ENCODE data around the gene CLTRN. TPM values are rescaled to one million over a fixed set of nuclear protein-coding genes. Genes with fewer than 3 reads are reported as not detected.

The CLTRN gene
- total RNA-seq, 4 donors from 2014 or later = 0.90 to 1.1 TPM; not detected in 2

DNA sequence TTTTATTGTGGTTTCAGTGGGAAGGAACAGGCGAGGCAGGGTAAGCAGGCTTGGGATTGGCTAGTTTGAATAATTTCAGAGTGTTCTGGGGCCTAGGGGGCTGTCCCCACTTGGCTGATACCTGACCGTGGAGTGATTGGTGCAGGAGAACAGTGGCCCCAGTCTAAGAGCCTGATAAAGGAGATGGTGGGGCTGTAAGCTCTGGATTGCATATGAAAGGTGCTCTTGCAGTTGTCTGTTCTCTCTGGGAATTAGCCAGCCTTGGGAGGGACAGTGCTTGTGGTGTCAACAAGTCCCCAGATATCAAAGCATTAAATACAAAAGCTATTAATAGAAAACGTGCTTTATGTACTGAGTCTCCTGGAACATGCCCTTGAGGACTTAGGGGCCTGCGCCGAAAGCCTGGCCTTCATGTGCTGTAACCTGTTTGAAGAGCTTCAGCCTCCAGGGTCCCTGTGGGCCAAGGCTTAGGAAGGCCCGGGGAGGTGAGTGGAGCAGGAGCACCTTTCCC, 30.4 kb upstream of the CLTRN start:
- H3K27me3 ChIP-seq = no peaks in the 10 kb centered on the region
- no peaks in the 10 kb centered on the region for H3K36me3 ChIP-seq
- no peak overlapping the region for H3K4me3 ChIP-seq
- H3K27ac ChIP-seq = no peak overlapping the region
- no peak for DNase-seq
- H3K9me3 ChIP-seq = no peaks in the 10 kb centered on the region
- no peaks in the 10 kb centered on the region for H3K4me1 ChIP-seq
- TF ChIP-seq POLR2A (IDR thresholded peaks at IDR 0.05) = no peak
- TF ChIP-seq, protein P1, sequence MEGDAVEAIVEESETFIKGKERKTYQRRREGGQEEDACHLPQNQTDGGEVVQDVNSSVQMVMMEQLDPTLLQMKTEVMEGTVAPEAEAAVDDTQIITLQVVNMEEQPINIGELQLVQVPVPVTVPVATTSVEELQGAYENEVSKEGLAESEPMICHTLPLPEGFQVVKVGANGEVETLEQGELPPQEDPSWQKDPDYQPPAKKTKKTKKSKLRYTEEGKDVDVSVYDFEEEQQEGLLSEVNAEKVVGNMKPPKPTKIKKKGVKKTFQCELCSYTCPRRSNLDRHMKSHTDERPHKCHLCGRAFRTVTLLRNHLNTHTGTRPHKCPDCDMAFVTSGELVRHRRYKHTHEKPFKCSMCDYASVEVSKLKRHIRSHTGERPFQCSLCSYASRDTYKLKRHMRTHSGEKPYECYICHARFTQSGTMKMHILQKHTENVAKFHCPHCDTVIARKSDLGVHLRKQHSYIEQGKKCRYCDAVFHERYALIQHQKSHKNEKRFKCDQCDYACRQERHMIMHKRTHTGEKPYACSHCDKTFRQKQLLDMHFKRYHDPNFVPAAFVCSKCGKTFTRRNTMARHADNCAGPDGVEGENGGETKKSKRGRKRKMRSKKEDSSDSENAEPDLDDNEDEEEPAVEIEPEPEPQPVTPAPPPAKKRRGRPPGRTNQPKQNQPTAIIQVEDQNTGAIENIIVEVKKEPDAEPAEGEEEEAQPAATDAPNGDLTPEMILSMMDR (IDR thresholded peaks at IDR 0.05) = no peak
- intact Hi-C loops (cut with DNase I; ENCODE audit: low total_unique reads) = no loop called here

DNA sequence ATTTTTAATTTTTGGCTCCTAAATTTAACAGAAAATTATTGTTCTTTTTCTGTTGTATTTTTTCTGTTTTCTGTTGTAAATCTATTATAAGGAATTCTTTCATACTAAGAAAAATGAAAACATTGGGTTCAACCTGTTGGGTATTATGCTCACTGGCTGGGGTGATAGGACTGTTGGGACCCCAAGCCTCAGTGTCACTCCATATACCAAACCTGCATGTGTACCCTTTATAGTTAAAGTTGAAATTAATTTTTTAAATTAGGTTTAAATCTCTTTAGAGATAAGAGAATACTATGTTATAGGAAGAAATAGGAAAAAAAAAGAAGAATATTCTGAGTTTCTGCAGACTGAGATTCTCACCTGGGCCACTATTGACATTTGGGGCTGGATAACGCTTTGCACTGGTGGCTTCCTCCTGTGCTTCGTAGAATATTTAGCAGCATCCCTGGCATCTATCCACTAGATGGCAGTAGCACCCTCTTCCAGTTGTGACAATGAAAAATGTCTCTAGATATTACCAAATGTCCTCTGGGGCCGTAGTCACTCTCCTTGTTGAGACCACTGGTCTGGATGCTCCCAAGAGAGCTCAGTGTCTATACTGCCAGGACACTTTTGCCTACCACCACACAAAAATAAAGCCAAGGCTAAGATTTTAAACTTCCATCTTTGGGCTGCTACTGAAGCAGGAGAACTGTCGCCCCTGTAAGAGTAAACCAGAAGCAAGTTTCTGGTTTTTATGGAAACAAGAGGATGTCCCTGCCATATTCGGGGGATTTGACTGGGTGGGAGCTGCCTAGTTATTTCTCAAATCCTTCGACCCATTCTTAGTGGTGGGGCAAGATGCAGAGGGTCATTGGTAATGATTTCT, 22.4 kb upstream of the CLTRN start:
- intact Hi-C loops (cut with DNase I; ENCODE audit: low total_unique reads) = no loop called here
- peak; percentile 31 to 60 for DNase-seq
- Histone ChIP-seq H3K4me1 (no peaks in the 10 kb centered on the region), H3K27me3 (no peaks in the 10 kb centered on the region), H3K9me3 (no peaks in the 10 kb centered on the region), H3K4me3 (no peak overlapping the region), H3K36me3 (no peaks in the 10 kb centered on the region), H3K27ac (no peak overlapping the region)
- no peak for TF ChIP-seq POLR2A (IDR thresholded peaks at IDR 0.05)
- TF ChIP-seq, protein P1 (IDR thresholded peaks at IDR 0.05) = peak; percentile 55 to 73 (median 70)

DNA sequence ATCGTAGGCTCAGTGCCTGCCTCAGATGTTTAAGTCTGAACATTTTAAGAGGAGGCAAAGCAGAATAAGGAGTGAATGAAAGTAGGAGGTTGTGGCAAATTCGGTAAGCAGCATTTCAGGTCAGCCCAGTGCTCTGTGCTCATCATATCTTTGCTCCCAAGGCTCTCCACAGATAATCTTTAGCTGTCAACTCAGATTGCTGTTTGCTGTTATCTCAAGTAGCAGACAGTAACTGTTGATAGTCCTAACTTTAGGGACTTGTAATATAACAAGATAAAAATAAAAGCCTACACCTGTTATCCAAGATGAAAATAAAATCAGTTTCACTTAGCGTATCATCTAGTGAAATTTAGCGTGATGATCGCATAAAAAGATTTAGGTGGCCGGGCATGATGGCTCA, 18.6 kb upstream of the CLTRN start:
- H3K36me3 ChIP-seq = no peaks in the 10 kb centered on the region
- no peaks in the 10 kb centered on the region for H3K27me3 ChIP-seq
- H3K9me3 ChIP-seq = no peaks in the 10 kb centered on the region
- DNase-seq = no peak
- no peaks in the 10 kb centered on the region for H3K4me1 ChIP-seq
- TF ChIP-seq, protein P1 (IDR thresholded peaks at IDR 0.05) = no peak
- TF ChIP-seq POLR2A (IDR thresholded peaks at IDR 0.05) = no peak
- no peak overlapping the region for H3K4me3 ChIP-seq
- H3K27ac ChIP-seq = no peak overlapping the region
- intact Hi-C loops (cut with DNase I; ENCODE audit: low total_unique reads) = no loop called here

DNA sequence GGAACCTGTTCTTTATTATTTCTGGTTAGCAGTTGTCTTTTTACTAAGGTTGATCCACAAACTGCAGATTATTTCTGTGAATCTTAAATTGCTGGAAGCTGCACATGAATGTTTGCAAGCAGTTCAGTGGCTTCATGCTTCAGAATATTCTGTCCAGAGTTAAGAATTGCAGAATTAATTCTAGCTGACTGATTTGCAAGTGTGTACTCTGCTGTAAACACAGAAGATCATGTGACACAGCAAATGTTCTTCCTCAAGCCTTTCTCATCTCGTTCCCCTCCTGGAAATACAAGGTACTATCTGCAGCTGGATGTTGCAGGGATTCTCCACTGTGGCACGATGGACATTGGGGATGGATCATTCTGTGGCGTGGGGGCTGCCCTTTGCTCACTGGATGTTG, 16.8 kb upstream of the CLTRN start:
- H3K27me3 ChIP-seq = no peaks in the 10 kb centered on the region
- no peaks in the 10 kb centered on the region for H3K9me3 ChIP-seq
- H3K4me3 ChIP-seq = no peak overlapping the region
- no peak for DNase-seq
- no peak for TF ChIP-seq POLR2A (IDR thresholded peaks at IDR 0.05)
- no peaks in the 10 kb centered on the region for H3K36me3 ChIP-seq
- peaks cover 4 to 9% of the 10 kb centered on the region in 2 donors for H3K4me1 ChIP-seq
- no peak overlapping the region for H3K27ac ChIP-seq
- intact Hi-C loops (cut with DNase I; ENCODE audit: low total_unique reads) = no loop called here

DNA sequence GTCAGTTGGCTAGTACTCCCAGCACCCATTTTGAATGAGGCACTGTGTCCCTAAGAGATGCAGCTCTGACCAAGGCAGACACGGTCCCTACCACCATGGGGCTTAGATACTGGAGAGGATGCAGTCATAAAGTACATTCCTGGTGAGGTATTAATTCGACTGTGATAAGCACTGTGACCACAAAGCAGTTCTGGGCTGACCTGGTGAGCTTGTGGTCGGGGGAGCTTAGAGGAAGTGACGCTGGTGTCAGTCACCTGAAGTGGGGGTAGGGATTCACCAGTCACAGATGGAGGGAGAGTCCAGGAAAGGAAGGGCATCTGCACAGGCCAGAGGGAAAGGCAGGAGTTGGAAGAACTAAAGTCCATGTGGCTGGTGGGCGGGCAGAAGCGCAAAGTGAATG, 15.8 kb upstream of the CLTRN start:
- H3K36me3 ChIP-seq = no peaks in the 10 kb centered on the region
- H3K27me3 ChIP-seq = no peaks in the 10 kb centered on the region
- H3K4me1 ChIP-seq = peaks cover 6 to 10% of the 10 kb centered on the region in 2 donors
- intact Hi-C loops (cut with DNase I; ENCODE audit: low total_unique reads) = no loop called here
- DNase-seq = no peak
- TF ChIP-seq POLR2A (IDR thresholded peaks at IDR 0.05) = no peak
- TF ChIP-seq, protein P1 (IDR thresholded peaks at IDR 0.05) = no peak
- no peak overlapping the region for H3K4me3 ChIP-seq
- no peaks in the 10 kb centered on the region for H3K9me3 ChIP-seq
- H3K27ac ChIP-seq = no peak overlapping the region

Measured in uterus (tissue), 4 donors.